Fibroblast of mammary gland (primary cell): ENCODE data around the gene PRKCH.
"Not testable (repeated sequence)": the region's sequence is repeated elsewhere in the genome, so short reads cannot be mapped to it uniquely, and the experiment has no call there.

ENCODE experiments used
- DNase-seq: peaks from one replicate; pipeline ENCODE4 v3.0.0-alpha.2; 2010; ENCODE audit warnings: low read depth
- H3K4me3 ChIP-seq: 2 replicates; pipeline ENCODE4 v1.5.1; 2011; ENCODE audit warnings: low read depth, mild to moderate bottlenecking, low read length, moderate library complexity; ENCODE audit not compliant: control insufficient read depth
- CTCF ChIP-seq: conservative IDR thresholded peaks from 2 replicates; pipeline ENCODE4 v1.5.1; 2011; ENCODE audit warnings: low read depth, low read length, inconsistent platforms; ENCODE audit not compliant: control insufficient read depth, insufficient read depth

The PRKCH gene

DNA sequence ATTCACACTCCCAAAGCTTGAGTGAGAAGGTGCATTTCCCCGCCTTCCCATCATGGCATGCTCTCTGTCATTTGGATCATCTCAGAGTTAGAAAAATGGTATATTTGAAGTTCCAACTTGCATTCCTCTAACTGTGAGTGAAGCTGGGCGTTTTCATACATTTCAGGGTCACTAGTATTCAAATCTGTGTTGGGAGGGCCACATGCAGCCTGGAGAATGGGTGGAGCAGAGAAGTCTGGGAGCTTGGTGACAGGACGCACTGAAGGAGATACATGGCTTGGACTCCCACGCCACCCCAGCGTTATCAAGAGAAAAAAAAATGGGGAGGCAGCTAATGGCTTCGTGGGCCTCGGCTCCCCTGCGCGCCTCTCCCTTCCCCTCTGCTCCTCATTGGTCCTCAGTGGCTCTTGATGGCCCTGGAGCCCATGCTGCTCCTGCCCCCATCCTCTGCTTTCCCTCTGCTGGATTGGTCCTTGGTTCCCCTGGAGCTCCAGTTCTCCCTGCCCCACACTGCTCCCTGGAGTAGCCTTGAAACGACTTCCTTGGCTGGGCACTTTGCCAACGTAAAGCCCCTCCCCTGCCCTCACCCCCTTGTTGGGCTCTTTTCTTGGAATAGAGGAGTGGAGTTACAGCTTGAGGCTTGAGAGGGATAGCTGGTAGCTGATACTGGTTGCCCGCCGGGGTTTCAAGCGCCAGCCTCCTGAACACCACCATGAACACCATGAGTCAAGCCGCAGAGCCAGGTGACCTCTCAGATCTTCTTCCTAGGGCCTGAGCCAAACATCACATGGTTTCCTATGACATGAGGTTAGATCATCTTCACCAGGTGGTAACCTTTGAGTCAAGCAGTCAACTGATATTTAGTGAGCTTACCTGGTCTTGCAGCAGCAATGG is 139.6 kb downstream of the PRKCH start:
- TF ChIP-seq CTCF = no peak
- peak; percentile 52 for DNase-seq

DNA sequence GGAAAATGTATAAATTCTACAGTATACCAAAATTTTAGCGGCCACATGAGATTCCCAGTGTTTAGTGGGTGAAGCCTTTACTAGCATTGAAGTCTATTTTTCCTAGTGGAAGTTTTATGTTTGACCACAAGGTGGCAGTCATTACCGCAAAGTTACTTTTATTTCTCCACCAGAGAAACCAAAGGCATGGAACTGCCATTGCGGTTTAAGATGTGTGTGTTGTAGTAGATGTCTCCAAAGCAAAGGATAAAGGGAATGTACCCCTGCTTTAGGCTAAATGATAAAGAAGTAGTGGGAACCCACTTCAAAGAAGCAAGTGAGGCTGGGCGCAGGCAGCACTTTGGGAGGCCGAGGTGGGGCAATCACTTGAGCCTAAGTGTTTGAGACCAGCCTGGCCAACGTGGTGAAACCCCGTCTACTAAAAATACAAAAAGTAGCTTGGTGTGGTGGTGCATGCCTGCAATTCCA is 140.5 kb downstream of the PRKCH start:
- peak; percentile 56 for TF ChIP-seq CTCF
- DNase-seq = peak; percentile 82
- H3K4me3 ChIP-seq = no peak overlapping the region

More for the DNA sequence above, 139.6 kb downstream of the PRKCH start:
- no peak overlapping the region for H3K4me3 ChIP-seq

DNA sequence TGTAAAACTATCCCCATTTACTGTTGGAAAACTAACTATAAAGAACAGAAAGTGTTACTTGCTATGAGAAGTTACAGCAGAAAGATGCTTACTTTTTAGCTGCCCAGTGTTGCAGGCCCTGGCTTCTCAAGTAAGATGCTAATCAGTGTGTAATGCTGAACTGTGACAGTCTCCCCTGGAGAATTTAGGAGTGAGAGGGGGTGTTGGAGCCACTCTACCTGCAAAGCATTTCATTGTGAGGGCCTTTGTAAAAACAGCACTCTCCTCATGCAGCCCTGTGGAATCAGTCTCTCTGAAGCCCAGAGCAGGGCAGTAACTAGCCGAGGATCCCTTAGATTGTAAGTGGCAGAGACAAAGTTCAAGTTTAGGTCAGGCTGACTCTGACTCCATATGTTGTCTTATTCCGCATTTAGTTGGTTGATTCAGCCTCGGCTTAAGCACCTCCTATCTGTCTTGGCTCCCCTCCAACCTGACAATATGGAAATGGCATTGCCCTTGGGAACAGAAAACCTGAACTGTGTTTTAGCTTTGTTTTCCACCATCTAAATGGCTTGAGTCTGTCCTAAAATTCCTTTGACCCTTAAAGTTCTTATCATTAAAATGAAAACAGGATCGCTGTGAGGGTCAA is 141.3 kb downstream of the PRKCH start:
- H3K4me3 ChIP-seq = no peak overlapping the region
- DNase-seq = peak; percentile 95
- TF ChIP-seq CTCF = peak; percentile 12

- DNase-seq = no peak
- no peak overlapping the region for H3K4me3 ChIP-seq
- no peak for TF ChIP-seq CTCF
These were observed 142.4 kb downstream of the PRKCH start for GRCh38 chr14:61463664-61464285.

- not testable (repeated sequence) for DNase-seq, H3K4me3 ChIP-seq
These were observed 143.4 kb downstream of the PRKCH start for GRCh38 chr14:61464539-61465320.

- peak; percentile 99 for DNase-seq
- no peak for TF ChIP-seq CTCF
- no peak overlapping the region for H3K4me3 ChIP-seq
These were observed 145.0 kb downstream of the PRKCH start for GRCh38 chr14:61466249-61466904.
